Liver (tissue), 9 donors: ENCODE data around the gene ANKRD9. TPM values are rescaled to one million over a fixed set of nuclear protein-coding genes. Genes with fewer than 3 reads are reported as not detected.

Experiments used
- DNase-seq: peaks from one replicate; pipeline ENCODE4 v3.0.0-alpha.2; 2017; ENCODE audit warnings: low spot score
- H3K27ac ChIP-seq, 2 donors: one replicate each; pipeline ENCODE4 v1.7.0; 2013; ENCODE audit warnings: inconsistent platforms in 2 of 2, low read length in 2 of 2, control low read depth in 1 of 2, low read depth in 1 of 2, mild to moderate bottlenecking in 1 of 2
- H3K27me3 ChIP-seq, 4 donors: one replicate each; pipeline versions ENCODE4 v1.6.1 to v1.7.0; 2013; ENCODE audit warnings: low read length in 3 of 4, inconsistent platforms in 1 of 4, mild to moderate bottlenecking in 1 of 4, moderate library complexity in 1 of 4; ENCODE audit not compliant: control insufficient read depth in 4 of 4, insufficient read depth in 4 of 4
- H3K36me3 ChIP-seq, 4 donors: one replicate each; pipeline versions ENCODE4 v1.6.1 to v1.7.0; 2013; ENCODE audit warnings: low read length in 3 of 4, mild to moderate bottlenecking in 3 of 4, low read depth in 1 of 4, moderate library complexity in 1 of 4; ENCODE audit not compliant: control insufficient read depth in 4 of 4, insufficient read depth in 3 of 4
- H3K4me1 ChIP-seq, 4 donors: one replicate each; pipeline versions ENCODE4 v1.6.1 to v1.7.0; 2013; ENCODE audit warnings: low read length in 3 of 4, mild to moderate bottlenecking in 3 of 4, moderate library complexity in 1 of 4; ENCODE audit not compliant: control insufficient read depth in 4 of 4, insufficient read depth in 4 of 4
- H3K4me3 ChIP-seq, 3 donors: one replicate each; pipeline versions ENCODE4 v1.6.1 to v1.7.0; 2013; ENCODE audit warnings: low read length in 3 of 3, control low read depth in 1 of 3, low read depth in 1 of 3, mild to moderate bottlenecking in 1 of 3
- H3K9ac ChIP-seq, 2 donors: one replicate each; pipeline ENCODE4 v1.7.0; 2013; ENCODE audit warnings: low read length in 2 of 2, mild to moderate bottlenecking in 2 of 2, moderate library complexity in 2 of 2, control low read depth in 1 of 2, low read depth in 1 of 2
- H3K9me3 ChIP-seq, 4 donors: one replicate each; pipeline versions ENCODE4 v1.6.1 to v1.7.0; 2013; ENCODE audit warnings: low read length in 3 of 4; ENCODE audit not compliant: control insufficient read depth in 4 of 4
- EGR1 ChIP-seq, 2 donors: IDR thresholded peaks; 2 replicates each; pipeline ENCODE4 v1.6.1; 2016 to 2018; ENCODE audit warnings: antibody characterized with exemption in 2 of 2, low read depth in 2 of 2
- FOXA1 ChIP-seq: IDR thresholded peaks from 2 replicates; pipeline ENCODE4 v1.6.1; 2016; ENCODE audit warnings: antibody characterized with exemption
- FOXA2 ChIP-seq: IDR thresholded peaks from 2 replicates; pipeline ENCODE4 v1.6.1; 2016; ENCODE audit warnings: antibody characterized with exemption
- GABPA ChIP-seq, 2 donors: IDR thresholded peaks in 1 of 2; conservative IDR thresholded peaks in 1 of 2; 2 replicates each; pipeline ENCODE4 v1.6.1; 2016; ENCODE audit warnings: antibody characterized with exemption in 2 of 2, mild to moderate bottlenecking in 1 of 2, moderate library complexity in 1 of 2
- HNF4A ChIP-seq, 2 donors: conservative IDR thresholded peaks; 2 replicates each; pipeline ENCODE4 v1.6.1; 2016; ENCODE audit warnings: antibody characterized with exemption in 2 of 2, mild to moderate bottlenecking in 2 of 2
- HNF4G ChIP-seq: IDR thresholded peaks from 2 replicates; pipeline ENCODE4 v1.6.1; 2016; ENCODE audit warnings: antibody characterized with exemption
- JUND ChIP-seq, 2 donors: IDR thresholded peaks; 2 replicates each; pipeline ENCODE4 v1.6.1; 2016; ENCODE audit warnings: antibody characterized with exemption in 2 of 2
- NR2F2 ChIP-seq: IDR thresholded peaks from 2 replicates; pipeline ENCODE4 v1.6.1; 2016; ENCODE audit warnings: antibody characterized with exemption
- RAD21 ChIP-seq, 2 donors: IDR thresholded peaks; 2 replicates each; pipeline ENCODE4 v1.6.1; 2016; ENCODE audit warnings: antibody characterized with exemption in 2 of 2, mild to moderate bottlenecking in 2 of 2
- SP1 ChIP-seq: IDR thresholded peaks from 2 replicates; pipeline ENCODE4 v1.6.1; 2018; ENCODE audit warnings: antibody characterized with exemption, mild to moderate bottlenecking
- TAF1 ChIP-seq: conservative IDR thresholded peaks from 2 replicates; pipeline ENCODE4 v1.6.1; 2016; ENCODE audit warnings: antibody characterized with exemption, mild to moderate bottlenecking
- YY1 ChIP-seq: IDR thresholded peaks from 2 replicates; pipeline ENCODE4 v1.6.1; 2016; ENCODE audit warnings: antibody characterized with exemption, mild to moderate bottlenecking
- WGBS: extraction: QIAGEN DNeasy Blood & Tissue Kit; methylation state at CpG from one replicate; pipeline ENCODE4 v1.1.7; 2013; 5-methylcytosine and 5-hydroxymethylcytosine counted together
- polyA plus RNA-seq, 2 donors: library from polyadenylated mRNA; stranded (reverse) in 1 of 2; unstranded in 1 of 2; fragments of 200-250 nt in 1 of 2; fragments of >200 nt in 1 of 2; fragmentation: Nextera tagmentation in 1 of 2; extraction: Ambion mirVana in 1 of 2; gene quantifications; one replicate each; pipeline versions ENCODE4 v1.2.1 to v1.2.3, GENCODE V29; 2013 to 2015
- total RNA-seq, 2 donors: library from RNA; depleted of rRNA; stranded (reverse); fragments of >200 nt; gene quantifications; one replicate each; pipeline ENCODE4 v1.2.3, GENCODE V29; 2014
- TF ChIP-seq, protein P1 (sequence below): fragments of 150-350 bp; IDR thresholded peaks from 2 replicates; pipeline ENCODE4 v1.5.1; 2017; ENCODE audit warnings: improper control_type of control experiment, low read depth, low read length; ENCODE audit not compliant: missing input control
- TF ChIP-seq, protein P2 (sequence below): IDR thresholded peaks from 2 replicates; pipeline ENCODE4 v1.6.1; 2016; ENCODE audit warnings: antibody characterized with exemption
- TF ChIP-seq, protein P3 (sequence below): IDR thresholded peaks from 2 replicates; pipeline ENCODE4 v1.6.1; 2016; ENCODE audit warnings: antibody characterized with exemption, mild to moderate bottlenecking
- TF ChIP-seq, protein P4 (sequence below): IDR thresholded peaks from 2 replicates; pipeline ENCODE4 v1.6.1; 2016; ENCODE audit warnings: antibody characterized with exemption
- donor health status: healthy.
- donor health status: healthy.
- donor health status: healthy.
- donor health status: healthy.
- donor health status: healthy.

The ANKRD9 gene
- total and polyA plus RNA-seq, 4 donors, result 1.5 to 67.5 (median 7.5) TPM

DNA sequence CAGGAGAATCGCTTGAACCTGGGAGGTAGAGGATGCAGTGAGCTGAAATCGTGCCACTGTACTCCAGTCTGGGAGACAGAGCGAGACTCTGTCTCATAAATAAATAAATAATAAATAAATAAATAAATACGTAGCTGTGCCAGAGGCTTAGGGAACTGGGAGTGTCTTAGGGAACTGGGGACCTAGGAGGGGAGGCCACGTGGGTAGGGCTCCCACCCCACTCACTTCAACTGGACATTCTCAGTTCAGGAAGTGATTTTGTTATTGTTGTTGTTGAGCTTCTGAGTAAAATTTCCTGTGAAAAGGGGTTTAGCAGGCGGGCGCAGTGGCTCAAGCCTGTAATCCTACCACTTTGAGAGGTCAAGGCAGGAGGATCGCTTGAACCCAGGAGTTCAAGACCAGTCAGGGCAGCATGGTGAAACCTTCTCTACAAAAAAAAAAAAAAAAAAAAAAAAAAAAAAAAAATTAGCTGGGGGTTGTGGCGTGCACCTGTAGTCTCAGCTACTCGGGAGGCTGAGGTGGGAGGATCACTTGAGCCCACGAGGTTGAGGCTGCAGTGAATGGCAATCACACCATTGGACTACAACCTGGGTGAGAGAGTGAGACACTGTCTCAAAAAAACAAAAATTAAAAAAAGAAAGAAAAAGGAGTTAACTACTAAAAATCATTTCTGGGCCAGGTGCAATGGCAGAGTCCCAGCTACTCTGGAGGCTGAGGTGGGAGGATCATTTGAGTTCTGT lies 19.0 kb upstream of the ANKRD9 start:
- Histone ChIP-seq H3K9ac (no peak overlapping the region), H3K9me3 (no peaks in the 10 kb centered on the region), H3K27me3 (no peaks in the 10 kb centered on the region), H3K36me3 (no peaks in the 10 kb centered on the region), H3K27ac (no peak overlapping the region), H3K4me3 (no peak overlapping the region), H3K4me1 (peaks cover 3 to 12% (median 9%) of the 10 kb centered on the region in 4 donors)
- 86% methylated on average over 11 of the region's 11 CpGs for WGBS
- DNase-seq, result no peak
- TF ChIP-seq, protein P1, sequence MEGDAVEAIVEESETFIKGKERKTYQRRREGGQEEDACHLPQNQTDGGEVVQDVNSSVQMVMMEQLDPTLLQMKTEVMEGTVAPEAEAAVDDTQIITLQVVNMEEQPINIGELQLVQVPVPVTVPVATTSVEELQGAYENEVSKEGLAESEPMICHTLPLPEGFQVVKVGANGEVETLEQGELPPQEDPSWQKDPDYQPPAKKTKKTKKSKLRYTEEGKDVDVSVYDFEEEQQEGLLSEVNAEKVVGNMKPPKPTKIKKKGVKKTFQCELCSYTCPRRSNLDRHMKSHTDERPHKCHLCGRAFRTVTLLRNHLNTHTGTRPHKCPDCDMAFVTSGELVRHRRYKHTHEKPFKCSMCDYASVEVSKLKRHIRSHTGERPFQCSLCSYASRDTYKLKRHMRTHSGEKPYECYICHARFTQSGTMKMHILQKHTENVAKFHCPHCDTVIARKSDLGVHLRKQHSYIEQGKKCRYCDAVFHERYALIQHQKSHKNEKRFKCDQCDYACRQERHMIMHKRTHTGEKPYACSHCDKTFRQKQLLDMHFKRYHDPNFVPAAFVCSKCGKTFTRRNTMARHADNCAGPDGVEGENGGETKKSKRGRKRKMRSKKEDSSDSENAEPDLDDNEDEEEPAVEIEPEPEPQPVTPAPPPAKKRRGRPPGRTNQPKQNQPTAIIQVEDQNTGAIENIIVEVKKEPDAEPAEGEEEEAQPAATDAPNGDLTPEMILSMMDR, result no peak
- TF ChIP-seq HNF4A (conservative IDR thresholded peaks at IDR 0.05) (no peak), JUND (IDR thresholded peaks at IDR 0.05) (no peak), HNF4G (no peak), GABPA (IDR thresholded peaks at IDR 0.05 in 1 of 2, conservative IDR thresholded peaks at IDR 0.05 in 1 of 2) (no peak)

DNA sequence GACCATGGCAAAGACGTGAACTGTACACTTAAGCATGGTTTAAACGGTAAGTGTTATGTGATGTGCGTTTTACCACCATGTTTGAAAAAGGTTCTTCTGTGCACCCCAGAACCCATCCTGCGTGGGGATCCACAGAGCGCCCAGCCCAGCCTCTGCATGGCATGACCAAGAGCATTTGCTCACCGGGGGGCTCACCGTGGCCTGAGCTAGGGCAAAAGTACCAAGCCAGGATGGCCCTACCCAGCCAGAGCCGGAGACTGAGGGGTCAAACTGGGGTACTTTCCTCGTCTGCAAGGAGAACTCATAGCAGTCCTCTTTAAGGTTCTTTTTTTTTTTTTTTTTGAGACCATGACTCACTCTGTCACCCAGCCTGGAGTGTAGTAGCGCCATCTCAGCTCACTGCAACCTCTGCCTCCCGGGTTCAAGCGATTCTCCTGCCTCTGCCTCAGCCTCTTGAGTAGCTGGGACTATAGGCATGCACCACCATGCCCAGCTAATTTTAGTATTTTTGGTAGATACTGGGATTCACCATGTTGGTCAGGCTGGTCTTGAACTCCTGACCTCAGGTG lies 16.4 kb upstream of the ANKRD9 start:
- WGBS, result 90% methylated on average over 12 of the region's 12 CpGs
- no peak for DNase-seq
- no peaks in the 10 kb centered on the region for H3K27me3 ChIP-seq
- no peak overlapping the region for H3K9ac ChIP-seq
- no peak overlapping the region for H3K27ac ChIP-seq
- peaks cover 3 to 12% (median 9%) of the 10 kb centered on the region in 4 donors for H3K4me1 ChIP-seq
- no peaks in the 10 kb centered on the region for H3K9me3 ChIP-seq
- no peaks in the 10 kb centered on the region for H3K36me3 ChIP-seq
- no peak overlapping the region for H3K4me3 ChIP-seq
- TF ChIP-seq, protein P2, sequence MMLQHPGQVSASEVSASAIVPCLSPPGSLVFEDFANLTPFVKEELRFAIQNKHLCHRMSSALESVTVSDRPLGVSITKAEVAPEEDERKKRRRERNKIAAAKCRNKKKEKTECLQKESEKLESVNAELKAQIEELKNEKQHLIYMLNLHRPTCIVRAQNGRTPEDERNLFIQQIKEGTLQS, result no peak
- TF ChIP-seq NR2F2 (no peak), HNF4A (conservative IDR thresholded peaks at IDR 0.05) (no peak), JUND (IDR thresholded peaks at IDR 0.05) (no peak), RAD21 (IDR thresholded peaks at IDR 0.05) (no peak), FOXA2 (no peak), EGR1 (IDR thresholded peaks at IDR 0.05; ENCODE audit: low read depth in 2 of 2) (no peak), YY1 (no peak), HNF4G (no peak), SP1 (no peak), TAF1 (no peak), FOXA1 (no peak)
- TF ChIP-seq, protein P3, sequence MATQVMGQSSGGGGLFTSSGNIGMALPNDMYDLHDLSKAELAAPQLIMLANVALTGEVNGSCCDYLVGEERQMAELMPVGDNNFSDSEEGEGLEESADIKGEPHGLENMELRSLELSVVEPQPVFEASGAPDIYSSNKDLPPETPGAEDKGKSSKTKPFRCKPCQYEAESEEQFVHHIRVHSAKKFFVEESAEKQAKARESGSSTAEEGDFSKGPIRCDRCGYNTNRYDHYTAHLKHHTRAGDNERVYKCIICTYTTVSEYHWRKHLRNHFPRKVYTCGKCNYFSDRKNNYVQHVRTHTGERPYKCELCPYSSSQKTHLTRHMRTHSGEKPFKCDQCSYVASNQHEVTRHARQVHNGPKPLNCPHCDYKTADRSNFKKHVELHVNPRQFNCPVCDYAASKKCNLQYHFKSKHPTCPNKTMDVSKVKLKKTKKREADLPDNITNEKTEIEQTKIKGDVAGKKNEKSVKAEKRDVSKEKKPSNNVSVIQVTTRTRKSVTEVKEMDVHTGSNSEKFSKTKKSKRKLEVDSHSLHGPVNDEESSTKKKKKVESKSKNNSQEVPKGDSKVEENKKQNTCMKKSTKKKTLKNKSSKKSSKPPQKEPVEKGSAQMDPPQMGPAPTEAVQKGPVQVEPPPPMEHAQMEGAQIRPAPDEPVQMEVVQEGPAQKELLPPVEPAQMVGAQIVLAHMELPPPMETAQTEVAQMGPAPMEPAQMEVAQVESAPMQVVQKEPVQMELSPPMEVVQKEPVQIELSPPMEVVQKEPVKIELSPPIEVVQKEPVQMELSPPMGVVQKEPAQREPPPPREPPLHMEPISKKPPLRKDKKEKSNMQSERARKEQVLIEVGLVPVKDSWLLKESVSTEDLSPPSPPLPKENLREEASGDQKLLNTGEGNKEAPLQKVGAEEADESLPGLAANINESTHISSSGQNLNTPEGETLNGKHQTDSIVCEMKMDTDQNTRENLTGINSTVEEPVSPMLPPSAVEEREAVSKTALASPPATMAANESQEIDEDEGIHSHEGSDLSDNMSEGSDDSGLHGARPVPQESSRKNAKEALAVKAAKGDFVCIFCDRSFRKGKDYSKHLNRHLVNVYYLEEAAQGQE, result no peak
- TF ChIP-seq, protein P1, result no peak
- TF ChIP-seq, protein P4, sequence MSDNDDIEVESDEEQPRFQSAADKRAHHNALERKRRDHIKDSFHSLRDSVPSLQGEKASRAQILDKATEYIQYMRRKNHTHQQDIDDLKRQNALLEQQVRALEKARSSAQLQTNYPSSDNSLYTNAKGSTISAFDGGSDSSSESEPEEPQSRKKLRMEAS, result no peak
